ENCODE measurements around the gene TPPP.

The TPPP gene

GRCh38 chr5:622946-623522, 70.1 kb downstream of the TPPP start:
- no peak for DNase-seq

GRCh38 chr5:622359-622758, 70.8 kb downstream of the TPPP start:
- DNase-seq: no peak

- no peak for DNase-seq
Measured at GRCh38 chr5:621341-621761, 71.8 kb downstream of the TPPP start.

- DNase-seq: no peak
Measured at GRCh38 chr5:620586-621180, 72.5 kb downstream of the TPPP start.

- no peak for DNase-seq
Measured at GRCh38 chr5:620152-620551, 73.0 kb downstream of the TPPP start.

- DNase-seq: no peak
Measured at GRCh38 chr5:619444-619843, 73.7 kb downstream of the TPPP start.

GRCh38 chr5:618450-618849, 74.7 kb downstream of the TPPP start:
- DNase-seq: no peak

GRCh38 chr5:617896-618295, 75.3 kb downstream of the TPPP start:
- DNase-seq: no peak

GRCh38 chr5:616484-617039, 76.6 kb downstream of the TPPP start:
- no peak for DNase-seq

GRCh38 chr5:612498-613424, 80.4 kb downstream of the TPPP start:
- DNase-seq: no peak

- no peak for DNase-seq
Measured at GRCh38 chr5:611731-612486, 81.2 kb downstream of the TPPP start, which contains the start of gene CEP72. CEP72 (plus strand) TSS chr5:612340; CDS start chr5:612362, 22 bp downstream.

- no peak for DNase-seq
Measured at GRCh38 chr5:610744-611730, 82.1 kb downstream of the TPPP start.

- DNase-seq: no peak
Measured at GRCh38 chr5:610011-610743, 83.0 kb downstream of the TPPP start.
